Panc1 (cell line): ENCODE data around the gene CARMIL1.

ENCODE experiments used
- POLR2AphosphoS5 ChIP-seq: IDR thresholded peaks from 2 replicates; pipeline ENCODE4 v1.6.1; 2012; ENCODE audit warnings: mild to moderate bottlenecking, low read depth, low read length, moderate library complexity
- SIN3A ChIP-seq: IDR thresholded peaks from 2 replicates; pipeline ENCODE4 v1.6.1; 2012; ENCODE audit warnings: low read depth, mild to moderate bottlenecking, low read length, moderate library complexity, borderline replicate concordance; ENCODE audit not compliant: insufficient read depth
- TCF7L2 ChIP-seq: IDR thresholded peaks from 2 replicates; pipeline ENCODE4 v1.6.1; 2011; ENCODE audit warnings: mild to moderate bottlenecking, low read depth, low read length, inconsistent platforms
- TF ChIP-seq, protein P1 (sequence below): fragments of 450-650 bp; IDR thresholded peaks from 2 replicates; pipeline ENCODE4 v1.5.1; 2017; ENCODE audit warnings: mild to moderate bottlenecking

DNA sequence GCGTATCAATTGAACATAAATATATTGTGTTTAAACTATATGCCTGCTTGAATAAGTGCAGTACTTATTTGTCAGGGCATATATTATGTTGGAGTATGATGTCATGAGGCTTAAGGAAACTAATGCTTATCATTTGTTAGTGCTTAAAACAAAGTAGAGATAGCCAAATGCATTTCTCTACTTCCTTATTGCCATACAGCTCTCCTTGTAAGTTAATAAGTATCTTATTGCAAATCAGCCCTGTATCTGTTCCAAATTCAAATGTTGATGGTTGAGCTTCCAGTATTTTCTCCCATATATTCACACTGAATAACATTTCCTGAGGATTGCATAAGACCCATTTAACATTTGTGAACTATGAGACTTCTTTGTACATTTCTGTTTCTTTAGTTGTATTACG is 57.8 kb downstream of the CARMIL1 start:
- TF ChIP-seq, protein P1, sequence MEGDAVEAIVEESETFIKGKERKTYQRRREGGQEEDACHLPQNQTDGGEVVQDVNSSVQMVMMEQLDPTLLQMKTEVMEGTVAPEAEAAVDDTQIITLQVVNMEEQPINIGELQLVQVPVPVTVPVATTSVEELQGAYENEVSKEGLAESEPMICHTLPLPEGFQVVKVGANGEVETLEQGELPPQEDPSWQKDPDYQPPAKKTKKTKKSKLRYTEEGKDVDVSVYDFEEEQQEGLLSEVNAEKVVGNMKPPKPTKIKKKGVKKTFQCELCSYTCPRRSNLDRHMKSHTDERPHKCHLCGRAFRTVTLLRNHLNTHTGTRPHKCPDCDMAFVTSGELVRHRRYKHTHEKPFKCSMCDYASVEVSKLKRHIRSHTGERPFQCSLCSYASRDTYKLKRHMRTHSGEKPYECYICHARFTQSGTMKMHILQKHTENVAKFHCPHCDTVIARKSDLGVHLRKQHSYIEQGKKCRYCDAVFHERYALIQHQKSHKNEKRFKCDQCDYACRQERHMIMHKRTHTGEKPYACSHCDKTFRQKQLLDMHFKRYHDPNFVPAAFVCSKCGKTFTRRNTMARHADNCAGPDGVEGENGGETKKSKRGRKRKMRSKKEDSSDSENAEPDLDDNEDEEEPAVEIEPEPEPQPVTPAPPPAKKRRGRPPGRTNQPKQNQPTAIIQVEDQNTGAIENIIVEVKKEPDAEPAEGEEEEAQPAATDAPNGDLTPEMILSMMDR: no peak
- TF ChIP-seq SIN3A: no peak
- TF ChIP-seq POLR2AphosphoS5: no peak
- no peak for TF ChIP-seq TCF7L2
